Epithelial cell of proximal tubule (primary cell): ENCODE results near the gene ZNF787. TPM values are rescaled to one million over a fixed set of nuclear protein-coding genes. Genes with fewer than 3 reads are reported as not detected.

Source experiments
- DNase-seq: peaks from one replicate; pipeline ENCODE4 v3.0.0-alpha.2; 2011; ENCODE audit warnings: low read depth
- H3K4me3 ChIP-seq: 2 replicates; pipeline ENCODE4 v1.5.1; 2011; ENCODE audit warnings: low read depth, mild to moderate bottlenecking, low read length
- CTCF ChIP-seq: conservative IDR thresholded peaks from 2 replicates; pipeline ENCODE4 v1.5.1; 2012; ENCODE audit warnings: low read depth, mild to moderate bottlenecking, low read length
- total RNA-seq: library from RNA; depleted of rRNA; stranded (reverse); fragments of >200 nt; gene quantifications from 2 replicates; pipeline ENCODE4 v1.2.3, GENCODE V29; 2015

ZNF787 gene
- total RNA-seq, 1 donor from 2014 or later = 19.6 TPM

DNA sequence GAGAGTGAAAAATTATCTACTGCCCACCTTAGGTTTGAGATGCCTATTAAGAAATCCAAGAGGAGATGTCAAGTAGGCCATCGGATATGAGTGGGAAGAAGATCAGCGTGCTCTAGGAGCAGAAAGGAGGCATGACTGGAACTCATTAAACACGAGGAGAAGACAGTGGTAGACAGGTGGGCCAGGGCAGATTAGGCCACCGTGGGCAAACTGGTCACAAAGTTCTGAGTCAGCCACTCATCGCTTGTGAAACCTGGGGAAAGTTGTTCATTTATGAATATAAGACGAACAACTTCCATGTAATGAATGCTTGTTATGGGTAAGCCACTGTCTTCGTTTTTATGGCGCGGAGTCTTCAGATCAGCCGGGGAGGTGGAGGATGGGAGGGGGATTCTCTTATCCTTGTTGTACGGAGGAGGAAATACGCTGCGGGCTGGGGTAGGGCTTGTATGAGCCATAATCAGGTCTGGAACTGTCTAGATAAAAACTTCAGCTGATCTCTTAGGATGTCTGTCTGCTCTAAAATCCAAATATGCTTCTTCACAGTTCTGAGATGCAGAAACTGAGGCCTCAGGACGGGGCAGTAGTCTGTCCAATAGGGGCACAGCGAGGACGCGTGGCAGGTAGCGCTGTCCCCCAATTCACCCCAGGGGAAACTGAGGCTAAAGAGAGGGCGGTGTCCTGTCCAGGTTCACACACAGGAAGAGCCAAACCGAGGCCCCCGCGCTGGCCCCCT, 18.9 kb upstream of the ZNF787 start:
- peak overlapping the region; percentile 63 for H3K4me3 ChIP-seq
- no peak for DNase-seq
- TF ChIP-seq CTCF = no peak

GRCh38 chr19:56138069-56138468, 17.0 kb upstream of the ZNF787 start:
- DNase-seq = no peak
- TF ChIP-seq CTCF = no peak

DNA sequence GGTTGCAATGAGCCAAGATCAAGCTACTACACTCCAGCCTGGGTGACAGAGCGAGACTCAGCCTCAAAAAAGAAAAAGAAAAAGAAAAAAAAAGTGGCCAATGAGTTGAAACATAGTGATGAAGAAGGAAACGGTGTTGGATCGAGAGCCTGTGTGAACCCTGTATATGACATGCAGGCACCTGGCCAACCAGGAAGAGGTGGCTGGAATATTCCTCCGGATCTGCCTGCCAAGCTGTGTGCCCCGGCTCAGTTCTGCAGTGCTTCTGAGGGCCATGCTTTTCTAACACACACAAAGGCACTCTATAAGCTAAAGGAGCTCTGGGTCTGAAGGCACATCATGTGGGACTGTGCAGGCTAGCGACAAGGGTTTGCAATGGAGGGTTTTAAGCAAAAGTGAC, 16.3 kb upstream of the ZNF787 start:
- no peak for TF ChIP-seq CTCF
- H3K4me3 ChIP-seq = no peak overlapping the region
- no peak for DNase-seq

More at GRCh38 chr19:56138069-56138468, 17.0 kb upstream of the ZNF787 start:
- no peak overlapping the region for H3K4me3 ChIP-seq

DNA sequence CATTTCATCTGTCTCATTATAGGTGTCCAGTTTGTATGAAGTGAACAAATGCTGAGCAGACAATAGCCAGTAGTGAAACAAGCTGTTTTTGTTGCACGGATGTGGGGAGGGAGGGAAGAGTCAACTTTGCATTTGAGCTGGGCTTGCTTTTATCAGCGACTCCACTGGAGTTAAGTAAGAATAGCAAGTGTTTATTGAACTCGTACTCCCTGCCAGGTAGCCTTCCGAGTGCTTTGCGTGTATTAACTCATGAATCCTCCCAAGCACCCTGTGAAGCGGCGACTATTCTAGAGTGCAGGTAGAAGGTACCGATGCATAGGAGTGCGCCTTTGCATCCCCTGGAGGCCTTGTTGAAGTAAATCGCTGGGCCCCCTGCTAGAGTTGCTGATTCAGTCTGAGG, 15.3 kb upstream of the ZNF787 start:
- no peak overlapping the region for H3K4me3 ChIP-seq
- TF ChIP-seq CTCF = no peak
- no peak for DNase-seq

GRCh38 chr19:56134654-56134921, 13.5 kb upstream of the ZNF787 start:
- no peak for DNase-seq
- TF ChIP-seq CTCF = no peak
- H3K4me3 ChIP-seq = no peak overlapping the region

- DNase-seq = no peak
- no peak for TF ChIP-seq CTCF
- no peak overlapping the region for H3K4me3 ChIP-seq
Observed at GRCh38 chr19:56133858-56134653, 13.0 kb upstream of the ZNF787 start.
